ENCODE results near the gene ATRAID.

- TF ChIP-seq CTCF (IDR thresholded peaks at IDR 0.05; ENCODE audit: control extremely low read depth in 1 of 3, insufficient read depth in 1 of 3, low read depth in 1 of 3, low read length in 3 of 3): no peak
- no peak for TF ChIP-seq POLR2A (IDR thresholded peaks at IDR 0.05; ENCODE audit: control extremely low read depth in 1 of 2, low read depth in 2 of 2, low read length in 2 of 2)
- no peak for TF ChIP-seq KDM1A (IDR thresholded peaks at IDR 0.05; ENCODE audit: borderline replicate concordance, low read length)
- TF ChIP-seq CEBPB (IDR thresholded peaks at IDR 0.05; ENCODE audit: low read depth, low read length): no peak
- TF ChIP-seq ZNF274 (IDR thresholded peaks at IDR 0.05; ENCODE audit: borderline replicate concordance, extremely low read depth, low read length): no peak
- TF ChIP-seq BCL11A (IDR thresholded peaks at IDR 0.05; ENCODE audit: low read depth in 2 of 2, low read length in 2 of 2): no peak
- TF ChIP-seq EZH2 (IDR thresholded peaks at IDR 0.05; ENCODE audit: low read depth, low read length, severe bottlenecking): no peak
- no peak for TF ChIP-seq RAD21 (IDR thresholded peaks at IDR 0.05 in 1 of 2, conservative IDR thresholded peaks at IDR 0.05 in 1 of 2; ENCODE audit: low read depth in 2 of 2, low read length in 2 of 2)
These were observed 13.2 kb upstream of the ATRAID start for GRCh38 chr2:27198627-27199026.

Measured in H1 (cell line).